GM12878 (cell line): Measurements from ENCODE around the gene GRIK1.

Experiments
- CTCF ChIP-seq, 3 experiments: IDR thresholded peaks in 2 of 3; conservative IDR thresholded peaks in 1 of 3; 2 replicates each; pipeline ENCODE4 v1.5.1; 2011; ENCODE audit warnings: low read depth in 3 of 3, low read length in 3 of 3, mild to moderate bottlenecking in 3 of 3, control low read depth in 2 of 3, moderate library complexity in 2 of 3, inconsistent platforms in 1 of 3, mixed read lengths in 1 of 3; ENCODE audit not compliant: control insufficient read depth in 2 of 3, insufficient read depth in 1 of 3; ENCODE audit errors: extremely low read depth in 1 of 3
- ESRRA ChIP-seq: IDR thresholded peaks from 2 replicates; pipeline ENCODE4 v1.6.1; 2012; ENCODE audit warnings: mild to moderate bottlenecking, low read length, improper control_type of control experiment
- ETV6 ChIP-seq, 2 experiments: fragments of 450-650 bp in 1 of 2; IDR thresholded peaks in 1 of 2; conservative IDR thresholded peaks in 1 of 2; 2 replicates each; pipeline ENCODE4 v1.6.1; 2014; ENCODE audit warnings: antibody characterized with exemption in 1 of 2, borderline replicate concordance in 1 of 2, low read depth in 1 of 2, mild to moderate bottlenecking in 1 of 2, moderate library complexity in 1 of 2
- FOXM1 ChIP-seq: IDR thresholded peaks from 2 replicates; pipeline ENCODE4 v1.6.1; 2012; ENCODE audit warnings: low read depth, mild to moderate bottlenecking, inconsistent platforms, low read length, moderate library complexity
- HDAC2 ChIP-seq: fragments of 200-600 bp; sonication (generic); IDR thresholded peaks from 2 replicates; pipeline ENCODE4 v1.6.1; 2017
- IKZF2 ChIP-seq, 2 experiments: fragments of 450-650 bp; IDR thresholded peaks; 2 replicates each; pipeline ENCODE4 v1.6.1; 2017; ENCODE audit warnings: mild to moderate bottlenecking in 2 of 2, moderate library complexity in 2 of 2
- RAD21 ChIP-seq: IDR thresholded peaks from 2 replicates; pipeline ENCODE4 v1.6.1; 2011; ENCODE audit warnings: mild to moderate bottlenecking, low read depth, low read length, moderate library complexity; ENCODE audit not compliant: insufficient read depth
- REST ChIP-seq: IDR thresholded peaks from 2 replicates; pipeline ENCODE4 v1.6.1; 2012; ENCODE audit warnings: mild to moderate bottlenecking, low read depth, low read length
- YBX1 ChIP-seq: fragments of 450-650 bp; IDR thresholded peaks from 2 replicates; pipeline ENCODE4 v1.6.1; 2016; ENCODE audit warnings: antibody characterized with exemption
- ZSCAN29 ChIP-seq: fragments of 450-650 bp; IDR thresholded peaks from 2 replicates; pipeline ENCODE4 v1.6.1; 2017; ENCODE audit warnings: mild to moderate bottlenecking, moderate library complexity

- no peak for TF ChIP-seq CTCF (IDR thresholded peaks at IDR 0.05 in 2 of 3, conservative IDR thresholded peaks at IDR 0.05 in 1 of 3; ENCODE audit: control insufficient read depth in 2 of 3, extremely low read depth in 1 of 3, insufficient read depth in 1 of 3, low read depth in 3 of 3, low read length in 3 of 3)
- TF ChIP-seq REST, result no peak
- TF ChIP-seq IKZF2 (IDR thresholded peaks at IDR 0.05), result no peak
- no peak for TF ChIP-seq HDAC2
- no peak for TF ChIP-seq ZSCAN29
- no peak for TF ChIP-seq RAD21
- no peak for TF ChIP-seq ESRRA
- TF ChIP-seq FOXM1, result no peak
- TF ChIP-seq ETV6 (conservative IDR thresholded peaks at IDR 0.05 in 1 of 2, IDR thresholded peaks at IDR 0.05 in 1 of 2; ENCODE audit: borderline replicate concordance in 1 of 2, low read depth in 1 of 2), result no peak
- no peak for TF ChIP-seq YBX1
Measured at GRCh38 chr21:29581393-29581792, 358.4 kb downstream of the GRIK1 start.
